A549 (cell line): Measurements from ENCODE around the gene PRLR. TPM values are rescaled to one million over a fixed set of nuclear protein-coding genes. Genes with fewer than 3 reads are reported as not detected.
"Not testable (repeated sequence)": the region's sequence is repeated elsewhere in the genome, so short reads cannot be mapped to it uniquely, and the experiment has no call there.

Source experiments
- ATAC-seq, 2 experiments: fragments of 200-7000 bp in 1 of 2; fragments of >200 bp in 1 of 2; cut with Nextera tagmentation in 1 of 2; cut with Tn5 transposase in 1 of 2; 3 replicates each; pipeline versions ENCODE4 v1.8.0 to v1.9.1; 2018 to 2020; ENCODE audit warnings: mild to moderate bottlenecking in 1 of 2, moderate library complexity in 1 of 2
- CTCF ChIA-PET: fragments of 300-600 bp; sonication (Branson Sonifier 250); formaldehyde crosslinking; extraction: SDS; loops from one replicate; lab custom pipeline; 2021; ENCODE audit warnings: antibody characterized with exemption, inconsistent platforms; lab: Yijun Ruan, JAX
- POLR2A ChIA-PET: fragments of 350-600 bp; formaldehyde crosslinking; extraction: SDS; loops from one replicate; lab custom pipeline; 2021; ENCODE audit warnings: antibody characterized with exemption, inconsistent platforms; lab: Yijun Ruan, JAX
- DNase-seq, 2 experiments: peaks; one replicate each; pipeline versions ENCODE4 v3.0.0 to v3.0.0-alpha.2; 2011 to 2016; ENCODE audit warnings: low read depth in 1 of 2, low spot score in 1 of 2
- FAIRE-seq: peaks from 2 replicates; lab custom pipeline; 2011; peaks lifted over from hg19 to GRCh38; lab: Jason Lieb, UNC
- H3K27ac ChIP-seq, 2 experiments: fragments of >200 bp; sonication (Bioruptor Twin); formaldehyde crosslinking; 3 replicates each; pipeline ENCODE4 v1.5.1; 2016 to 2017
- H3K4me1 ChIP-seq: fragments of >200 bp; sonication (Bioruptor Twin); formaldehyde crosslinking; 3 replicates; pipeline ENCODE4 v1.6.1; 2016
- H3K4me2 ChIP-seq: fragments of >200 bp; sonication (Bioruptor Twin); formaldehyde crosslinking; 3 replicates; pipeline ENCODE4 v1.6.1; 2016
- H3K4me3 ChIP-seq: fragments of >200 bp; sonication (Bioruptor Twin); formaldehyde crosslinking; 3 replicates; pipeline ENCODE4 v1.5.1; 2016
- H3K9me3 ChIP-seq: fragments of >200 bp; sonication (Bioruptor Twin); formaldehyde crosslinking; 3 replicates; pipeline ENCODE4 v1.6.1; 2016
- CBX2 ChIP-seq: fragments of 200-600 bp; sonication (generic); IDR thresholded peaks from 2 replicates; pipeline ENCODE4 v1.6.1; 2016; ENCODE audit warnings: low read depth, mild to moderate bottlenecking, borderline replicate concordance
- CEBPB ChIP-seq, 2 experiments: fragments of >200 bp in 1 of 2; sonication (Bioruptor Twin) in 1 of 2; formaldehyde crosslinking in 1 of 2; IDR thresholded peaks; 2 replicates each; pipeline ENCODE4 v1.6.1; 2012 to 2016
- CHD2 ChIP-seq: fragments of 150-350 bp; IDR thresholded peaks from 2 replicates; pipeline ENCODE4 v1.6.1; 2014; ENCODE audit warnings: low read length; ENCODE audit not compliant: partially characterized antibody
- EHF ChIP-seq: fragments of 250-450 bp; sonication (Bioruptor Pico); IDR thresholded peaks from 2 replicates; pipeline ENCODE4 v1.5.0; 2020; ENCODE audit warnings: mild to moderate bottlenecking
- EP300 ChIP-seq, 2 experiments: fragments of >200 bp; sonication (Bioruptor Twin); formaldehyde crosslinking; IDR thresholded peaks; 2 replicates in 1 of 2; 3 replicates in 1 of 2; pipeline ENCODE4 v1.6.1; 2016 to 2017
- FOSB ChIP-seq: fragments of 250-450 bp; sonication (Bioruptor Pico); IDR thresholded peaks from 2 replicates; pipeline ENCODE4 v1.5.0; 2020; ENCODE audit warnings: mild to moderate bottlenecking, moderate library complexity
- FOXS1 ChIP-seq: fragments of 250-450 bp; sonication (Bioruptor Pico); IDR thresholded peaks from 2 replicates; pipeline ENCODE4 v1.5.0; 2020; ENCODE audit warnings: mild to moderate bottlenecking, moderate library complexity
- GATA3 ChIP-seq: IDR thresholded peaks from 2 replicates; pipeline ENCODE4 v1.6.1; 2012; ENCODE audit warnings: borderline replicate concordance
- HDAC2 ChIP-seq: fragments of 200-600 bp; sonication (generic); IDR thresholded peaks from 2 replicates; pipeline ENCODE4 v1.6.1; 2016
- JUNB ChIP-seq: fragments of >200 bp; sonication (Bioruptor Twin); formaldehyde crosslinking; IDR thresholded peaks from 2 replicates; pipeline ENCODE4 v1.6.1; 2016
- KDM5A ChIP-seq: fragments of 200-600 bp; sonication (generic); IDR thresholded peaks from 2 replicates; pipeline ENCODE4 v1.6.1; 2016; ENCODE audit warnings: antibody characterized with exemption, mild to moderate bottlenecking
- MAFK ChIP-seq: fragments of 450-650 bp; IDR thresholded peaks from 2 replicates; pipeline ENCODE4 v1.6.1; 2014; ENCODE audit not compliant: partially characterized antibody
- MAZ ChIP-seq: fragments of 150-350 bp; IDR thresholded peaks from 2 replicates; pipeline ENCODE4 v1.6.1; 2014; ENCODE audit warnings: antibody characterized with exemption, low read depth, low read length, borderline replicate concordance
- NR3C1 ChIP-seq: fragments of >200 bp; sonication (Bioruptor Twin); formaldehyde crosslinking; IDR thresholded peaks from 3 replicates; pipeline ENCODE4 v1.6.1; 2017
- POLR2A ChIP-seq: IDR thresholded peaks from 2 replicates; pipeline ENCODE4 v1.6.1; 2012; ENCODE audit warnings: mild to moderate bottlenecking, low read length
- POLR2AphosphoS2 ChIP-seq: conservative IDR thresholded peaks from 2 replicates; pipeline ENCODE4 v1.6.1; 2012; ENCODE audit warnings: low read length, improper control_type of control experiment, inconsistent platforms
- SREBF2 ChIP-seq: fragments of 450-650 bp; IDR thresholded peaks from 2 replicates; pipeline ENCODE4 v1.6.1; 2014; ENCODE audit warnings: mild to moderate bottlenecking, moderate library complexity
- TP53 ChIP-seq: fragments of 250-450 bp; sonication (Bioruptor Pico); IDR thresholded peaks from 2 replicates; pipeline ENCODE4 v1.5.0; 2021; ENCODE audit warnings: mild to moderate bottlenecking, moderate library complexity
- ZFP36 ChIP-seq: fragments of 450-650 bp; IDR thresholded peaks from 2 replicates; pipeline ENCODE4 v1.6.1; 2014; ENCODE audit warnings: borderline replicate concordance; ENCODE audit not compliant: partially characterized antibody
- WGBS: methylation state at CpG from one replicate; pipeline ENCODE4 v1.1.6; 2017; ENCODE audit errors: missing lambda C conversion rate; 5-methylcytosine and 5-hydroxymethylcytosine counted together
- polyA plus RNA-seq, 4 experiments: library from polyadenylated mRNA; depleted of rRNA in 3 of 4; stranded (reverse); fragments of >200 nt; fragmentation: RNase III in 1 of 4; extraction: RNeasy Plus Mini Kit Qiagen cat#74134 plus additional on column Dnase treatment in 1 of 4; gene quantifications; 2 replicates in 3 of 4; 3 replicates in 1 of 4; pipeline ENCODE4 v1.2.3, GENCODE V29; 2011 to 2017
- TF ChIP-seq, protein P1 (sequence below): fragments of 450-650 bp; IDR thresholded peaks from 2 replicates; pipeline ENCODE4 v1.6.1; 2014; ENCODE audit warnings: antibody characterized with exemption
- TF ChIP-seq, protein P2 (sequence below): IDR thresholded peaks from 2 replicates; pipeline ENCODE4 v1.6.1; 2012

The PRLR gene
- polyA plus RNA-seq, 2 of the 4 experiments (the other 2 are of a cell fraction): 0.09 TPM; not detected in 1

DNA sequence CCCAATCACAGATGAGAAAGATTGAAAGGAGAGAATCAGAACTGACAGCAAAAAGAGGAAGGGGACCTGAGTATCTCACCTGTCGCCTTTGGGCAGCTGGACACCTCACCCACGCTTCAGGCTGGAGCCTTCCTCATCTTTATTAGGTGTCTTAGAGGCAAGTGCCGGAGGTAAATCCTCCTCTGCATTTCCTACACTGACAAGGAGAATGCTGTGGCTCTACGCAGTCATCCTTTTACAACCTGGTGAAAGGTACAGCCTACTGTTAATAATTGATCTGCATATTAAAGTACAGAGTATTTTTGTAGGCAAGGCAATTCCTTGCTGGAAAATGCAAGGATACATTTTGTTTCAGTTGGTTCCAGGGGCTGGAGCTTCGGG, 34.8 kb downstream of the PRLR start:
- H3K4me3 ChIP-seq: no peak overlapping the region
- no peak overlapping the region for H3K27ac ChIP-seq
- no peak overlapping the region for H3K4me2 ChIP-seq
- DNase-seq (no peak), ATAC-seq (no peak), FAIRE-seq (no peak)
- ChIA-PET POLR2A (no interaction called here), CTCF (no interaction called here)
- no peaks in the 10 kb centered on the region for H3K4me1 ChIP-seq
- no peaks in the 10 kb centered on the region; the same call in 2 of the 3 replicates for H3K9me3 ChIP-seq
- TF ChIP-seq, protein P1, sequence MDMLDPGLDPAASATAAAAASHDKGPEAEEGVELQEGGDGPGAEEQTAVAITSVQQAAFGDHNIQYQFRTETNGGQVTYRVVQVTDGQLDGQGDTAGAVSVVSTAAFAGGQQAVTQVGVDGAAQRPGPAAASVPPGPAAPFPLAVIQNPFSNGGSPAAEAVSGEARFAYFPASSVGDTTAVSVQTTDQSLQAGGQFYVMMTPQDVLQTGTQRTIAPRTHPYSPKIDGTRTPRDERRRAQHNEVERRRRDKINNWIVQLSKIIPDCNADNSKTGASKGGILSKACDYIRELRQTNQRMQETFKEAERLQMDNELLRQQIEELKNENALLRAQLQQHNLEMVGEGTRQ: no peak
- no peak for TF ChIP-seq FOXS1 (CRISPR knock-in tag)
- TF ChIP-seq POLR2AphosphoS2: no peak
- TF ChIP-seq CBX2: no peak
- TF ChIP-seq TP53 (CRISPR knock-in tag): no peak
- no peak for TF ChIP-seq NR3C1
- no peak for TF ChIP-seq CHD2
- 35% methylated on average over 5 of the region's 5 CpGs for WGBS

DNA sequence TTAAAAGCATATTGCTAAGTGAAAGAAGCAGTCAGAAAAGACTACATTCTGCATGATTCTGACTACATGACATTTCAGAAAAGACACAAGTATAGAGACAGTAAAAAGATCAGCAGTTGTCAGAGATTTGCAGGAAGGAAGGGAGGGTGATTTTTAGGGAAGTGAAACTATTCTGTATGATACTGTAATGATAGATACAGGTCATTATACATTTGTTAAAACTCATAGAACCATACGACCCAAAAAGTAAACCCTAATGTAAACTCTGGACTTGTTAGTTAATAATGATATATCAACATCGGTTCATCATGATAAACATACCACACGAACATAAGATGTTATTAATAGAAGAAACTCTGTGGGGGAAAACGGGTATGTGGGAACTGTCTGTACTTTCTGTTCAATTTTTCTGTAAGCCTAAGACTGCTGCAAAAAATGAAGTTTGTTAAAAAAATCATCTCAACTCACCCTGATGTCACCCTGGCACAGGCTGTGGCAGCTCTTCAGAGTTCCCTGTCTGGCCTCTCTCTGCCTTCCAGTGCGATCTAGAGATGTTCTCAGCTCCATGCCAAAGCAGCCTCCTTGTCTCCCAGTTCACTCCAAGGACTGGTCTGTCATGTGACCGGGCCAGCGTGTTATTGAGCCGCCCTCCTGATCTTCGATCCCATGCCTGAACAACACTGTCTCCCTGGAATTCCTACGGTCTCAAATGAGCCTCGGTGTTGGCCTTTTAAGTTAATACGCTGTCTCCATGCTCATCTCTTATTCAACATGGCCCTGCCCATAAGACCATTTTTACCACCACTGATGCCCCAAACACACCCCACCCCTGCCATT, 35.4 kb downstream of the PRLR start:
- Histone ChIP-seq H3K4me2 (no peak overlapping the region), H3K4me3 (no peak overlapping the region), H3K9me3 (no peaks in the 10 kb centered on the region; the same call in 2 of the 3 replicates), H3K4me1 (no peaks in the 10 kb centered on the region), H3K27ac (no peak overlapping the region)
- ChIA-PET POLR2A (no interaction called here), CTCF (interaction anchor here (1.7 kb wide), 1 partner anchor 8 kb away, joined by 6 read pairs; no protein-coding TSS in a partner anchor)
- DNase-seq: no peak
- ATAC-seq: no peak
- 34% methylated on average over 12 of the region's 12 CpGs for WGBS
- TF ChIP-seq, protein P2, sequence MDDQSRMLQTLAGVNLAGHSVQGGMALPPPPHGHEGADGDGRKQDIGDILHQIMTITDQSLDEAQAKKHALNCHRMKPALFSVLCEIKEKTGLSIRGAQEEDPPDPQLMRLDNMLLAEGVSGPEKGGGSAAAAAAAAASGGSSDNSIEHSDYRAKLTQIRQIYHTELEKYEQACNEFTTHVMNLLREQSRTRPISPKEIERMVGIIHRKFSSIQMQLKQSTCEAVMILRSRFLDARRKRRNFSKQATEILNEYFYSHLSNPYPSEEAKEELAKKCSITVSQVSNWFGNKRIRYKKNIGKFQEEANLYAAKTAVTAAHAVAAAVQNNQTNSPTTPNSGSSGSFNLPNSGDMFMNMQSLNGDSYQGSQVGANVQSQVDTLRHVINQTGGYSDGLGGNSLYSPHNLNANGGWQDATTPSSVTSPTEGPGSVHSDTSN: no peak
- TF ChIP-seq MAZ (no peak), GATA3 (no peak)
- no peak for FAIRE-seq

DNA sequence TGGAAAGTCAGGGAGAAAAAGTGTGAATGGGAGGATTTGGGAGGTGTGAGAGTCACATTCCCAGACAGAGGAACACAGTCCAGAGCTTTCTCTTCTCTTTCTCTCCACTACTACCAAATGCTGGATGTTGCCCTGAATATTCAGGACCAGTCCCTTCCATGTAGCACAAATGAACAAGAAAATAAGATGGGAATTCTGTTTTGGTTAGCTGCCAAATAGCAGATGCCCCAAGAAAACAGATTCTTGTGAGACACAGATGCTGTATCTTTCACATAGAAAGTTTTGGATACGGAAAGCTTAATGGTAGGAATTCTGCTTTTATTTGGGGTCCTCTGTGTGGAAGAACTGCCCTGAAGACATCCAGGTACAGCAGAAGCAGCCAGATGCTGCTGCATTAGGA, 37.8 kb downstream of the PRLR start:
- Histone ChIP-seq H3K4me2 (no peak overlapping the region), H3K27ac (no peak overlapping the region), H3K4me1 (no peaks in the 10 kb centered on the region)
- POLR2A ChIA-PET: no interaction called here
- WGBS: 14% methylated on average over 1 of the region's 1 CpG
- ATAC-seq: no peak
- no peak for DNase-seq
- TF ChIP-seq TP53 (CRISPR knock-in tag): no peak
- no peak for TF ChIP-seq CEBPB (IDR thresholded peaks at IDR 0.05)
- no peak for TF ChIP-seq EHF (CRISPR knock-in tag)
- no peak for TF ChIP-seq FOSB (CRISPR knock-in tag)
- no peak for TF ChIP-seq JUNB
- TF ChIP-seq MAFK: no peak
- TF ChIP-seq CBX2: no peak
- no peak for TF ChIP-seq ZFP36
- TF ChIP-seq EP300 (IDR thresholded peaks at IDR 0.05): no peak
- no peak for TF ChIP-seq HDAC2
- no peak for TF ChIP-seq SREBF2
- TF ChIP-seq KDM5A: no peak
- TF ChIP-seq POLR2A: no peak
- TF ChIP-seq MAZ: no peak
- TF ChIP-seq, all 56 proteins: peak for 0
- no peak for FAIRE-seq
- H3K4me3 ChIP-seq: no peak overlapping the region
- H3K9me3 ChIP-seq: no peaks in the 10 kb centered on the region; the same call in 2 of the 3 replicates
- CTCF ChIA-PET: interaction anchor here (1.3 kb wide), 1 partner anchor 104 kb away, joined by 3 read pairs; no protein-coding TSS in a partner anchor

DNA sequence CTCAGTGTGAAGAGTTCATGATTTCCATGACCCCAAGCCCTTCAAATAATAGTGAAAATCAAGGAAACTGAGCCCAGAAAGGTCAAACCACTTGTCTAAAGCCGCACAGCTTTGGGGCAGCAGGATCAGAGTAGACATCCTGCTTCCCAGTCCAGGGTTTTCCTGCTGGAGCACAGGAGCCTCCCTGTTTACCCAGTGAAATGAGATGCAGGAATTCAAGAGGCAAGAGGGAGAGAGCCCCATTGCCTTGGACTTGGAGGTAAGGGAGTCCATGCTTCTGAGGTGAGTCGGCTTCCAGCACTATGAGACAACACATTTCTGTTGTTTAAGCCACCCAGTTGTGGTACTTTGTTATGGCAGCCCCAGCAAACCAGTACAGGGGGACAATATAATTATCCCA, 40.5 kb downstream of the PRLR start:
- POLR2A ChIA-PET, H3K4me1 ChIP-seq, H3K27ac ChIP-seq, FAIRE-seq, H3K4me3 ChIP-seq, CTCF ChIA-PET, DNase-seq, ATAC-seq, H3K4me2 ChIP-seq, H3K9me3 ChIP-seq: not testable (repeated sequence)
- WGBS: 9% methylated on average over 2 of the region's 2 CpGs
